Lower leg skin (tissue), 4 donors: Measurements from ENCODE around the gene SNX6. TPM values are rescaled to one million over a fixed set of nuclear protein-coding genes. Genes with fewer than 3 reads are reported as not detected.
"Not testable (repeated sequence)": the region's sequence is repeated elsewhere in the genome, so short reads cannot be mapped to it uniquely, and the experiment has no call there.

Experiments
- DNase-seq, 2 donors: peaks; one replicate each; pipeline ENCODE4 v3.0.0-alpha.2; 2019; ENCODE audit warnings: low spot score in 2 of 2
- H3K4me3 ChIP-seq: fragments of 200-600 bp; sonication (generic); 2 replicates; pipeline ENCODE4 v1.5.1; 2017; ENCODE audit warnings: mild to moderate bottlenecking, low read depth; ENCODE audit not compliant: poor library complexity, severe bottlenecking
- POLR2A ChIP-seq, 2 donors: fragments of 450-650 bp; IDR thresholded peaks; one replicate each; pipeline ENCODE4 v1.6.1; 2016 to 2017; ENCODE audit warnings: antibody characterized with exemption in 2 of 2, mild to moderate bottlenecking in 1 of 2, moderate library complexity in 1 of 2
- WGBS, 2 donors: methylation state at CpG; one replicate each; pipeline ENCODE4 v1.1.5; 2018; 5-methylcytosine and 5-hydroxymethylcytosine counted together
- intact Hi-C: fragments of 100-400 bp; cut with DNase I; formaldehyde crosslinking; loops from one replicate; pipeline ENCODE4 v1.15.0; 2023; ENCODE audit warnings: low total_unique reads
- total RNA-seq, 4 donors: library from RNA; depleted of rRNA; stranded (reverse); fragments of >200 nt; gene quantifications; one replicate each; pipeline ENCODE4 v1.1.0, GENCODE V29; 2016
- TF ChIP-seq, protein P1 (sequence below), 3 donors: fragments of 450-650 bp; IDR thresholded peaks; one replicate each; pipeline ENCODE4 v1.5.1; 2016; ENCODE audit warnings: antibody characterized with exemption in 3 of 3, mild to moderate bottlenecking in 3 of 3, moderate library complexity in 2 of 3

Gene SNX6
- total RNA-seq, 4 donors from 2014 or later = 66.9 to 74.6 (median 73.5) TPM

DNA sequence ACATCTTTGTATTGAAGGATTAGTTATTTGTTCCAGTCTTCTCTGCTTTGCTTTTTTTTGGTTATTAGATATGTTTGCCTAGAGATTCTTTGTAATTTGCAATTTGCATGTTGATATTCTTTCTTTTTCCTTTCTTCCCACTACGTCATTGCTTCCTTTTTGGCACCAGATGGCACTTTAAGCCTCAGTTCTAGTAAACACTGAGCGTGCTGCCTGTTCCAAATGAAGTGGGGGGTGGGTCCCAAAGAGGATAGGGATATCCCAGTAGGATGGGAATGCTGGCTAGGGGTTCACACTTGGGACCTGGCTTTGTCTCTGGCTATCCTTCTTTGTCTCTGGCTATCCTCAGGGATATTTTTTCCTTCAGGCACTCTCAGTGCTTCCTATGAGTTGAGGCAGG lies 107.5 kb downstream of the SNX6 start:
- 95 to 98% methylated on average over 2 of the region's 2 CpGs for WGBS, 2 donors
- intact Hi-C loops = no loop called here
- no peak for TF ChIP-seq POLR2A (IDR thresholded peaks at IDR 0.05)
- TF ChIP-seq, protein P1, sequence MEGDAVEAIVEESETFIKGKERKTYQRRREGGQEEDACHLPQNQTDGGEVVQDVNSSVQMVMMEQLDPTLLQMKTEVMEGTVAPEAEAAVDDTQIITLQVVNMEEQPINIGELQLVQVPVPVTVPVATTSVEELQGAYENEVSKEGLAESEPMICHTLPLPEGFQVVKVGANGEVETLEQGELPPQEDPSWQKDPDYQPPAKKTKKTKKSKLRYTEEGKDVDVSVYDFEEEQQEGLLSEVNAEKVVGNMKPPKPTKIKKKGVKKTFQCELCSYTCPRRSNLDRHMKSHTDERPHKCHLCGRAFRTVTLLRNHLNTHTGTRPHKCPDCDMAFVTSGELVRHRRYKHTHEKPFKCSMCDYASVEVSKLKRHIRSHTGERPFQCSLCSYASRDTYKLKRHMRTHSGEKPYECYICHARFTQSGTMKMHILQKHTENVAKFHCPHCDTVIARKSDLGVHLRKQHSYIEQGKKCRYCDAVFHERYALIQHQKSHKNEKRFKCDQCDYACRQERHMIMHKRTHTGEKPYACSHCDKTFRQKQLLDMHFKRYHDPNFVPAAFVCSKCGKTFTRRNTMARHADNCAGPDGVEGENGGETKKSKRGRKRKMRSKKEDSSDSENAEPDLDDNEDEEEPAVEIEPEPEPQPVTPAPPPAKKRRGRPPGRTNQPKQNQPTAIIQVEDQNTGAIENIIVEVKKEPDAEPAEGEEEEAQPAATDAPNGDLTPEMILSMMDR (IDR thresholded peaks at IDR 0.05) = no peak
- H3K4me3 ChIP-seq = no peak overlapping the region
- no peak for DNase-seq

DNA sequence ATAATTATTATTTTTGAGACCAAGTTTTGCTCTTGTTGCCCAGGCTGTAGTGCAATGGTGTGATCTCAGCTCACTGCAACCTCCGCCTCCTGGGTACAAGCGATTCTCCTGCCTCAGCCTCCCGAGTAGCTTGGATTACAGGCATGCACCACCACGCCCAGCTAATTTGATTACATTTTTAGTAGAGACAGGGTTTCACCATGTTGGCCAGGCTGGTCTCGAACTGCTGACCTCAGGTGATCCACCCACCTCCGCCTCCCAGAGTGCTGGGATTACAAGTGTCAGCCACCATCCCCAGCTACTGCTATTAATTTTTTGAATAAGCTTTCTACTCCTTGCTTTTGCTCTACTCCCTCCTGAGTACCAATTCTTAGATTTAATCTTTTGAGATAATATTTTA lies 108.9 kb downstream of the SNX6 start:
- H3K4me3 ChIP-seq, intact Hi-C loops, DNase-seq: not testable (repeated sequence)
- 96 to 97% methylated on average over 6 of the region's 6 CpGs for WGBS, 2 donors

DNA sequence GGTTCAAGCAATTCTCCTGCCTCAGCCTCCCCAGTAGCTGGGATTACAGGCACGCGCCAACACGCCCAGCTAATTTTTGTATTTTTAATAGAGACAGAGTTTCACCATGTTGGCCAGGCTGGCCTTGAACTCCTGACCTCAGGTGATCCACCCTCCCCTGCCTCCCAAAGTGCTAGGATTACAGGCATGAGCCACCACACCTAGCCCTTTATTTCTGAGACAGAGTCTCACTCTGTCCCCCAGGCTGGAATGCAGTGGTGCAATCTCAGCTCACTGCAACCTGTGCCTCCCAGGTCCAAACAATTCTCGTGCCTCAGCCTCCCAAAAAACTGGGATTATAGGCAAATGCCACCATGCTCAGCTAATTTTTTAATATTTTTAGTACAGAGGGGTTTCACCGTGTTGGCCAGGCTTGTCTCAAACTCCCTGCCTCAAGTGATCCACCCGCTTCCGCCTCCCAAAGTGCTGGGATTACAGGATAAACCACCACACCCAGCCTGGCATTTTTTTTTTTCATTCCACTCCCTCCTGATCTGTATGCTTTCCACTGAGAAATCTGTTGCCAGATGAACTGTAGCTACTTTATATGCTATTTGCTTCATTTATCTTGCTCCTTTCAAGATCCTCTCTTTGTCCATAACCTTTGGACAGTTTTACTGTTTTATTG lies 109.5 kb downstream of the SNX6 start:
- H3K4me3 ChIP-seq, DNase-seq, intact Hi-C loops: not testable (repeated sequence)
- WGBS, 2 donors = 89 to 94% methylated on average over 7 of the region's 7 CpGs

Other genes with a start within 250 kb of the SNX6 start
- gene SPTSSA, start 167.9 kb downstream of the SNX6 start, total RNA-seq = 10 to 100 TPM; 10.7 to 22.7 (median 16.5) TPM
- gene EAPP, start 90.4 kb downstream of the SNX6 start, total RNA-seq = 10 to 100 TPM; 55.2 to 63.3 (median 60.2) TPM
- gene CFL2, start 84.4 kb upstream of the SNX6 start, total RNA-seq = 10 to 100 TPM in 2 of 4 donors, 1 to 10 TPM in 2; 5.7 to 16.4 (median 9.1) TPM
- gene BAZ1A, start 245.2 kb upstream of the SNX6 start, total RNA-seq = 10 to 100 TPM; 27.7 to 47.9 (median 42.1) TPM